ENCODE data around the gene CDK14. TPM values are rescaled to one million over a fixed set of nuclear protein-coding genes. Genes with fewer than 3 reads are reported as not detected.

Gene CDK14
- total and polyA plus RNA-seq, 2 of the 8 experiments (the other 6 are each of a cell fraction or from before 2014, with no cell fraction given): 5.5 to 47.3 TPM

DNA sequence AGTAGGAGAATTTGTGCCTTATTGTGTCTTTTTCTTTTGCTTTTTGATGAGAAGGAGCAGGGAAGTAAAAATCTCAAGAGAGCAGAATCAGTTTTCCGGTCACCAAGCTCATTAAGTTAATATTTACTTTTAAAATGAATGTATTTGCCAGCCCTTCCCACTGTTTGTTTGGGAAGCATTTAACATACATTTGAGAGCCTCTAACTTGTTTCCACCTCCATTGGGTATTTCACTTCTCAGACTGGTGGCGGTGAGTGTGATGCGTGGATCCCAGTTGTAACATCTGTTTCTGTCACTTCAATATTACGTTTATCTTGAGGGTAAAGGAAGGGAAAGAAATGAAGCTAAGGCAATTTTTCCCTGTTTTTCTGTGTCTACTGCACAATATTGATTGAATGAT is 22.8 kb downstream of the CDK14 start:
- H3K27me3 ChIP-seq (replicated peaks in 1 of 4; ENCODE audit: control insufficient read depth in 3 of 4, extremely low read depth in 1 of 4, insufficient read depth in 3 of 4, low read length in 3 of 4): peaks cover 0 to 8% (median 2%) of the 10 kb centered on the region in 4 experiments; a peak in 3 of 7 replicates
- no peak overlapping the region for H2BK15ac ChIP-seq (ENCODE audit: low read length)
- H3K27ac ChIP-seq (ENCODE audit: low read depth, low read length): no peak overlapping the region
- no peaks in the 10 kb centered on the region for H3K36me3 ChIP-seq (ENCODE audit: control insufficient read depth in 2 of 4, insufficient read depth in 4 of 4, low read length in 3 of 4)
- H4K20me1 ChIP-seq (replicated peaks in 1 of 2; ENCODE audit: control insufficient read depth in 1 of 2, insufficient read depth in 2 of 2, low read length in 2 of 2): no peaks in the 10 kb centered on the region
- H3K14ac ChIP-seq (ENCODE audit: insufficient read length): no peak overlapping the region
- ChIA-PET CTCF (ENCODE audit: partially characterized antibody) (interaction anchor here (2.4 to 2.6 kb wide), 2 partner anchors 10 to 23 kb away, joined by 13 read pairs; partner anchors contain the start of gene CDK14), POLR2A (ENCODE audit: partially characterized antibody) (no interaction called here)
- no peak overlapping the region for H2BK12ac ChIP-seq (ENCODE audit: low read depth, low read length)
- no peak overlapping the region for H3K4ac ChIP-seq (replicated peaks; ENCODE audit: insufficient read length, low read depth, low read length)
- no peaks in the 10 kb centered on the region for H3K9me3 ChIP-seq (ENCODE audit: insufficient read depth in 2 of 2, low read depth in 1 of 2, low read length in 1 of 2)
- 88% methylated on average over 4 of the region's 4 CpGs; no CpG with 5 or more reads in 1 of the 2 experiments for WGBS, 2 experiments (ENCODE audit: extremely low coverage in 1 of 2, insufficient coverage in 1 of 2, insufficient read length in 1 of 2, insufficient replicate concordance in 2 of 2, low coverage in 1 of 2, low lambda C conversion rate in 2 of 2, missing lambda C conversion rate in 1 of 2)
- DNase-seq (ENCODE audit: low read depth in 1 of 2, low spot score in 2 of 2) (no peak), FAIRE-seq (no peak)
- H4K91ac ChIP-seq (replicated peaks; ENCODE audit: insufficient read length, low read length): no peak overlapping the region
- H4K5ac ChIP-seq (ENCODE audit: insufficient read length, low read depth, low read length): no peak overlapping the region
- peaks cover 0 to 16% (median 7%) of the 10 kb centered on the region in 4 experiments; a peak in 4 of 7 replicates for H3K4me1 ChIP-seq (replicated peaks in 1 of 4; ENCODE audit: control insufficient read depth in 3 of 4, insufficient read depth in 4 of 4, low read length in 3 of 4)
- no peak overlapping the region for H3K23ac ChIP-seq (ENCODE audit: insufficient read length)
- no peak overlapping the region for H3K9ac ChIP-seq (replicated peaks in 1 of 4; ENCODE audit: extremely low read depth in 1 of 4, low read depth in 3 of 4, low read length in 3 of 4)
- H2AK5ac ChIP-seq (ENCODE audit: low read depth, low read length): no peak overlapping the region
- H3K79me2 ChIP-seq (ENCODE audit: control insufficient read depth in 1 of 2, insufficient read depth in 2 of 2, low read length in 2 of 2): peaks cover 0 to 9% of the 10 kb centered on the region in 2 experiments; a peak in 1 of 4 replicates
- H3K79me1 ChIP-seq (ENCODE audit: low read depth, low read length): no peaks in the 10 kb centered on the region
- H2BK120ac ChIP-seq (replicated peaks; ENCODE audit: low read depth, low read length): no peak overlapping the region
- H2BK5ac ChIP-seq (ENCODE audit: low read depth, low read length): no peak overlapping the region
- H3K18ac ChIP-seq (ENCODE audit: extremely low read depth, low read length): no peak overlapping the region
- no peak overlapping the region for H2BK20ac ChIP-seq (ENCODE audit: low read length)
- H3K4me2 ChIP-seq (ENCODE audit: insufficient read depth in 1 of 2, low read depth in 2 of 2, low read length in 2 of 2): no peak overlapping the region
- no peak overlapping the region for H3K4me3 ChIP-seq (ENCODE audit: extremely low read depth in 1 of 4, insufficient read depth in 2 of 4, low read depth in 3 of 4, low read length in 4 of 4)
- no peak overlapping the region for H4K8ac ChIP-seq (ENCODE audit: extremely low read depth, insufficient read depth, low read length)
- H2AFZ ChIP-seq (ENCODE audit: low read length): no peak overlapping the region
- H3K56ac ChIP-seq (replicated peaks; ENCODE audit: insufficient read length, low read depth, low read length): no peak overlapping the region
- H3K23me2 ChIP-seq (ENCODE audit: low read depth, low read length): no peaks in the 10 kb centered on the region
- TF ChIP-seq RNF2 (IDR thresholded peaks at IDR 0.05; ENCODE audit: borderline replicate concordance, low read depth, low read length, missing control alignments, poor library complexity, severe bottlenecking) (no peak), TAF7 (optimal IDR thresholded peaks at IDR 0.05; ENCODE audit: borderline replicate concordance, low read depth, low read length) (no peak), SRF (IDR thresholded peaks at IDR 0.05; ENCODE audit: low read depth, low read length) (no peak), TEAD4 (IDR thresholded peaks at IDR 0.05; ENCODE audit: low read depth, low read length) (no peak), GTF2F1 (IDR thresholded peaks at IDR 0.05; ENCODE audit: borderline replicate concordance, low read depth, low read length) (no peak), CTBP2 (IDR thresholded peaks at IDR 0.05; ENCODE audit: borderline replicate concordance, insufficient read depth, insufficient read length, low read length) (no peak), CEBPB (IDR thresholded peaks at IDR 0.05; ENCODE audit: low read depth, low read length) (no peak), BACH1 (IDR thresholded peaks at IDR 0.05; ENCODE audit: low read length) (no peak), CREB1 (IDR thresholded peaks at IDR 0.05) (no peak)
- TF ChIP-seq, protein P1, sequence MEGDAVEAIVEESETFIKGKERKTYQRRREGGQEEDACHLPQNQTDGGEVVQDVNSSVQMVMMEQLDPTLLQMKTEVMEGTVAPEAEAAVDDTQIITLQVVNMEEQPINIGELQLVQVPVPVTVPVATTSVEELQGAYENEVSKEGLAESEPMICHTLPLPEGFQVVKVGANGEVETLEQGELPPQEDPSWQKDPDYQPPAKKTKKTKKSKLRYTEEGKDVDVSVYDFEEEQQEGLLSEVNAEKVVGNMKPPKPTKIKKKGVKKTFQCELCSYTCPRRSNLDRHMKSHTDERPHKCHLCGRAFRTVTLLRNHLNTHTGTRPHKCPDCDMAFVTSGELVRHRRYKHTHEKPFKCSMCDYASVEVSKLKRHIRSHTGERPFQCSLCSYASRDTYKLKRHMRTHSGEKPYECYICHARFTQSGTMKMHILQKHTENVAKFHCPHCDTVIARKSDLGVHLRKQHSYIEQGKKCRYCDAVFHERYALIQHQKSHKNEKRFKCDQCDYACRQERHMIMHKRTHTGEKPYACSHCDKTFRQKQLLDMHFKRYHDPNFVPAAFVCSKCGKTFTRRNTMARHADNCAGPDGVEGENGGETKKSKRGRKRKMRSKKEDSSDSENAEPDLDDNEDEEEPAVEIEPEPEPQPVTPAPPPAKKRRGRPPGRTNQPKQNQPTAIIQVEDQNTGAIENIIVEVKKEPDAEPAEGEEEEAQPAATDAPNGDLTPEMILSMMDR (IDR thresholded peaks at IDR 0.05; ENCODE audit: control extremely low read depth in 1 of 3, insufficient read depth in 1 of 3, low read depth in 1 of 3, low read length in 3 of 3): no peak
- TF ChIP-seq, protein P2, sequence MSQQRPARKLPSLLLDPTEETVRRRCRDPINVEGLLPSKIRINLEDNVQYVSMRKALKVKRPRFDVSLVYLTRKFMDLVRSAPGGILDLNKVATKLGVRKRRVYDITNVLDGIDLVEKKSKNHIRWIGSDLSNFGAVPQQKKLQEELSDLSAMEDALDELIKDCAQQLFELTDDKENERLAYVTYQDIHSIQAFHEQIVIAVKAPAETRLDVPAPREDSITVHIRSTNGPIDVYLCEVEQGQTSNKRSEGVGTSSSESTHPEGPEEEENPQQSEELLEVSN (IDR thresholded peaks at IDR 0.05): no peak
